ENCODE measurements around the gene TPPP3.
"Not testable (repeated sequence)": the region's sequence is repeated elsewhere in the genome, so short reads cannot be mapped to it uniquely, and the experiment has no call there.

Gene TPPP3

DNA sequence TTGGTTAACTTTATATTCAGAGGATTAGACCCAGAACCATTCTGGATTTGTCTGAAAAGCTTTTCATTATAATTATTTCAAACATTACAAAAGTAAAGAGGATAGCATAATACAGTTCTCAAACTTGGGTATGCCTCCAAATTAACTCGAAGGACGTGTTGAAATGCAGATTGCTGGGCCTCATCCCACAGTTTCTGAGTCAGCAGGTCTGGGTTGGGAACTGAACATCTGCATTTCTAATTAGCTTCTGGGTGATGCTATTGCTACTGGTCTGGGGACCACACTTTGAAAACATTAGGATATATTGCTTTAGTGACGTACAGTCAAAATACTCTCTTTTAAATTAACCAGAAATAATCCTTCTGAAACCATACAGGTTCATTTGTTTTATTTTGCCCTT lies 10.0 kb downstream of the TPPP3 start:
- TF ChIP-seq, protein P1, sequence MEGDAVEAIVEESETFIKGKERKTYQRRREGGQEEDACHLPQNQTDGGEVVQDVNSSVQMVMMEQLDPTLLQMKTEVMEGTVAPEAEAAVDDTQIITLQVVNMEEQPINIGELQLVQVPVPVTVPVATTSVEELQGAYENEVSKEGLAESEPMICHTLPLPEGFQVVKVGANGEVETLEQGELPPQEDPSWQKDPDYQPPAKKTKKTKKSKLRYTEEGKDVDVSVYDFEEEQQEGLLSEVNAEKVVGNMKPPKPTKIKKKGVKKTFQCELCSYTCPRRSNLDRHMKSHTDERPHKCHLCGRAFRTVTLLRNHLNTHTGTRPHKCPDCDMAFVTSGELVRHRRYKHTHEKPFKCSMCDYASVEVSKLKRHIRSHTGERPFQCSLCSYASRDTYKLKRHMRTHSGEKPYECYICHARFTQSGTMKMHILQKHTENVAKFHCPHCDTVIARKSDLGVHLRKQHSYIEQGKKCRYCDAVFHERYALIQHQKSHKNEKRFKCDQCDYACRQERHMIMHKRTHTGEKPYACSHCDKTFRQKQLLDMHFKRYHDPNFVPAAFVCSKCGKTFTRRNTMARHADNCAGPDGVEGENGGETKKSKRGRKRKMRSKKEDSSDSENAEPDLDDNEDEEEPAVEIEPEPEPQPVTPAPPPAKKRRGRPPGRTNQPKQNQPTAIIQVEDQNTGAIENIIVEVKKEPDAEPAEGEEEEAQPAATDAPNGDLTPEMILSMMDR (IDR thresholded peaks at IDR 0.05; ENCODE audit: low read depth, low read length, missing control alignments) = no peak
- DNase-seq (ENCODE audit: extremely low read depth, low read depth) = no peak
- H3K4me3 ChIP-seq (replicated peaks; ENCODE audit: low read depth, low read length) = no peak overlapping the region

DNA sequence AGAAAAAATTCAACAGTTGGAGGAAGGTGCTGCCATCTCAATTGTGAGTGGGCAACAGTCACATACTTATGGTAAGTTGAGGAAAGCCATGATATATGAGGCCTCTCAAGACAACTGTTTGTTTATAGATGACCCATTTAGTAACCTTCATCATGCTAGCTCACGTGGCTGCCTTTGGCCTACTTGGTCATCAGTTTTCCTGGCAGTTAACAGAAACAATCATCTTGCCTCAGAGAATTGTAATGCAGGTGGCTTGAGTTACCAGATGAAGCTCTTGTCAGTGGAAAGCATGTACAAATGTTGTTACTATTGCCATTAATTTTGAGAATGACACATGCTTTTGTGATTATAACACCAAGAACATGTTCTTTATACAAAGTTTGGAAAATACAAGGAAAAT lies 14.7 kb downstream of the TPPP3 start:
- TF ChIP-seq, protein P1 (IDR thresholded peaks at IDR 0.05; ENCODE audit: low read depth, low read length, missing control alignments) = no peak
- H3K4me3 ChIP-seq (replicated peaks; ENCODE audit: low read depth, low read length) = no peak overlapping the region
- no peak for DNase-seq (ENCODE audit: extremely low read depth, low read depth)

DNA sequence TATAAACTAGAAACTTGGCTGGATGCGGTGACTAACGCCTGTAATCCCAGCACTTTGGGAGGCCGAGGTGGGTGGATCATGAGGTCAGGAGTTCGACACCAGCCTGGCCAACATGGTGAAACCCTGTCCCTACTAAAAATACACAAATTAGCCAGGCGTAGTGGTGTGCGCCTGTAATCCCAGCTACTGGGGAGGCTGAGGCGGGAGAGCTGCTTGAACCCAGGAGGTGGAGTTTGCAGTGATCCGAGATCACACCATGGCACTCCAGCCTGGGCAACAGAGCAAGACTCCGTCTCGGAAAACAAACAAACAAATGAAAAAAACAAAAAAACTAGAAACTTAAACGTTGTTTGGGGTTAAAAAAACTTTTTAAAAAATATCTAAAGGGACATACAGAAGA lies 17.3 kb downstream of the TPPP3 start:
- H3K4me3 ChIP-seq (replicated peaks; ENCODE audit: low read depth, low read length); DNase-seq (ENCODE audit: extremely low read depth, low read depth): not testable (repeated sequence)

DNA sequence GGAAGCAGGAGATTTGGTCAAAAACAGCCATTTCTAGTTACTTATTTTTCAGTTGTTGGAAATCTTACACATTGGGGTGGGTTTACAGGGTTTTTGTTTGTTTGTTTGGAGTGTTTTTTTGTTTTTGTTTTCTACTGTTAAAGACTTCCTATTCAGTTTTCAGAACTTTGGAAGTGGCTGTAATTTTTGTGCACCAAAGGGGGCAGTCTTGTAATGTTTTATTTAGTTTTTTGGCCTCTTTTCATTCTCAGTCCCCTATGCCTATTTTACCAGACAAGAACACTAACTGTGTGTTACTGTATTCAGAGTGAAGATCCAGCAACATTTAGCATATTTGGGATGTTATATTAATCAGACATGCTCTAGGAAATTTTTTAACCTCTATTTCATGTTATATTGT lies 20.6 kb downstream of the TPPP3 start:
- H3K4me3 ChIP-seq (replicated peaks; ENCODE audit: low read depth, low read length) = no peak overlapping the region
- DNase-seq (ENCODE audit: extremely low read depth, low read depth) = peak; percentile 17
- TF ChIP-seq, protein P1 (IDR thresholded peaks at IDR 0.05; ENCODE audit: low read depth, low read length, missing control alignments) = peak; percentile 45

DNA sequence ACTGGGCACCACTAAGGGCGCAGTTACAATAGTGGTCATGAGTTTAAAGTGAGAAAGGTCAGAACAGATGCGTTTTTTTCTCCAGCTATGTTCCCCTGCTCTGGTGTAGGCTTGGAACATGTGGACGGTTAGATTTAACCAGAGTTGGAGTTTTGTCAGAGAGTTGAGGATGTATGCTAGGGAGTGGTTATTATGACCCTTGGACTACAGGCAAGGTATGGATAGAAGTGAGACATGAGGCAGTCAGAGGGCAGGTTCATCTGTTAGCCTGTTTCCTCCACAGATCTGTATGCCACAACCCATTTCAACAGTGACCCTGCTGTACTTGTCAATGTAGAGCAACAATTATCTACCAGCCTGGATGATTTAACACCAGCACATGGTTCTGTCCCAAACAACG lies 22.6 kb downstream of the TPPP3 start:
- TF ChIP-seq, protein P1 (IDR thresholded peaks at IDR 0.05; ENCODE audit: low read depth, low read length, missing control alignments) = no peak

DNA sequence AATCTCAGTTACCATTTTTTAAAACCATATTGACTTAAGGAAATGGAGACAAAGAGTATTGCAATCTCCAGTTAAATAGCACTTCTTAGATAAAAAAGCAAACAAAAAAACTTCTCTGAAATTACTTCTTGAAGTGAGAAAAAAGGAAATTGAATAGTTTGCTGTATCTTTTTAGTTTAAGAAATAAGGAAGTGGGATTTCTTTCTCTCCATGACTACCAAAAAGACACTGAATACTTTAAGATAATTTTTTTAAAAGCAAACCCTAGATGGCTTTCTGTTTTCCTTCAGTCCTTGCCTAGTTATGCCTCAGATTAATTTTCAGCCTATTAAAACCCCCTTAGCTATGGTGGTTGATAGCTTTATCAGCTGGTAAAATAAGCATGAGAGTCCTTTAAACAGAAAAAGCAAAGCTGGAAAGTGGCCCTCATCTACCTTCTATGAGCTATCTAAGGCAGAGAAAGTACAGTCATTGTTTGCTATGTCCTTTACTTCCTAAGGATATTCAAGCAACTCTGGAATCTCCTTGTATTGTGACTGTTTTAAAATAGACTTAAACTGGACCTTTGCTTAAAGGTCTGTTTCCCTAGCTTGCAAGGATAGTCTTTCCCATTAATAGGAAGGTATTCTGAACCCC lies 28.6 kb downstream of the TPPP3 start:
- no peak for DNase-seq (ENCODE audit: extremely low read depth, low read depth)
- no peak overlapping the region for H3K4me3 ChIP-seq (replicated peaks; ENCODE audit: low read depth, low read length)
- TF ChIP-seq, protein P1 (IDR thresholded peaks at IDR 0.05; ENCODE audit: low read depth, low read length, missing control alignments) = no peak

More for the DNA sequence above, 22.6 kb downstream of the TPPP3 start:
- no peak for DNase-seq (ENCODE audit: extremely low read depth, low read depth)
- H3K4me3 ChIP-seq (replicated peaks; ENCODE audit: low read depth, low read length) = no peak overlapping the region

DNA sequence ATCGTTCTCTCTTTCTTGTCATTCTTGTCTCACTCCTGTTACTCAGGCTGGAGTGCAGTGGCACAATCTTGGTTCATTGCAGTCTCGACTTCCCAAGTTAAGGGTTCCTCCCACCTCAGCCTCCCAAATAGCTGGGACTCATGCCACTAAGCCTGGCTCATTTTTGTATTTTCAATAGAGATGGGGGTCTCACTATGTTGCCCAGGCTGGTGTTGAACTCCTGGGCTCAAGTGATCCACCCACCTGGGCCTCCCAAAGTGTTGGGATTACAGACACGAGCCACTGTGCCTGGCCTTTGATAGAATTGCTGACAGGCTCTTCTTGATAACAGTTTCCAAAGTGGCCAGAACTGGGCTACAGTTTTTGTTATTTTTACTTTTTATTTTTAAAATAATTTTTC lies 32.3 kb downstream of the TPPP3 start:
- DNase-seq (ENCODE audit: extremely low read depth, low read depth) = no peak
- TF ChIP-seq, protein P1 (IDR thresholded peaks at IDR 0.05; ENCODE audit: low read depth, low read length, missing control alignments) = no peak
- H3K4me3 ChIP-seq (replicated peaks; ENCODE audit: low read depth, low read length) = no peak overlapping the region

DNA sequence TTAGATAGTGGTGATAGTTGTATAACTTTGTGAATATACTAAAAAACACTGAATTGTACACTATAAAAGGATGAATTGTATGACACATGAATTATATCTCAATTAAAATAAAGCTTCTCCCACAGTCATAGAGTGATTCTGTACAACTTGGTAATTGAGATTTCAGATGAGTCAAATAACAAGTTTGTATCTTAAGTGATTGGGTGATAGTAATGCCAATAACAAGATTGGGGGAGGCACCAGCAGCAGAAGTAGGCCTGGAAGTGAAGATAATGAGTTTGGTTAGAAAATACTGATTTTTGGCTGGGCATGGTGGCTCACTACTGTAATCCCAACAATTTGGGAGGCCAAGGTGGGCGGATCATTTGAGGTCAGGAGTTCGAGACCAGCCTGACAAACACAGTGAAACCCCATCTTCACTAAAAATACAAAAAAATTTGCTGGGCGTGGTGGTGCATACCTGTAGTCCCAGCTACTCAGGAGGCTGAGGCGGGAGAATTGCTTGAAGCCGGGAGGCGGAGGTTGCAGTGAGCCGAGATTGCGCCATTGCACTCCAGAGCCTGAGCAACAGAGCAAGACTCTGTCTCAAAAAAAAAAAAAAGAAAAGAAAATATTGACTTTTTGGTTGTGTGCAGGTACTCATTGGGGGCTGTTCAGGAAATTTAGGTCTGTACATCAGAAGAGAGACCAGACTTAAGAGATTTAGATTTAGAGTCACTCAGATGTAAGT lies 33.6 kb downstream of the TPPP3 start:
- H3K4me3 ChIP-seq (replicated peaks; ENCODE audit: low read depth, low read length); DNase-seq (ENCODE audit: extremely low read depth, low read depth): not testable (repeated sequence)

Measured in HFF-Myc (cell line).